HEK293 (cell line): Measurements from ENCODE around the gene FIGN.

Source experiments
- GLIS2 ChIP-seq: fragments of 450-650 bp; formaldehyde crosslinking; IDR thresholded peaks from 2 replicates; pipeline ENCODE4 v1.5.1; 2016; ENCODE audit warnings: missing biosample characterization, missing genetic modification characterization
- HOXD13 ChIP-seq: sonication (generic); formaldehyde crosslinking; IDR thresholded peaks from 2 replicates; pipeline ENCODE4 v1.8.0; 2022; ENCODE audit warnings: missing genetic modification reagents, borderline replicate concordance
- OSR2 ChIP-seq: fragments of 450-650 bp; formaldehyde crosslinking; IDR thresholded peaks from 2 replicates; pipeline ENCODE4 v1.5.1; 2016; ENCODE audit warnings: missing biosample characterization, missing genetic modification characterization
- TRIM28 ChIP-seq: IDR thresholded peaks from 2 replicates; pipeline ENCODE4 v1.6.1; 2011; ENCODE audit warnings: low read length, control low read depth, borderline replicate concordance
- ZEB2 ChIP-seq: fragments of 450-650 bp; formaldehyde crosslinking; IDR thresholded peaks from 2 replicates; pipeline ENCODE4 v1.5.1; 2016; ENCODE audit warnings: missing biosample characterization, missing genetic modification characterization
- ZFP37 ChIP-seq: fragments of 450-650 bp; formaldehyde crosslinking; IDR thresholded peaks from 2 replicates; pipeline ENCODE4 v1.5.1; 2016; ENCODE audit warnings: missing biosample characterization, missing genetic modification characterization
- ZFP41 ChIP-seq: fragments of 450-650 bp; formaldehyde crosslinking; IDR thresholded peaks from 2 replicates; pipeline ENCODE4 v1.5.1; 2016; ENCODE audit warnings: missing biosample characterization, missing genetic modification characterization, borderline replicate concordance
- ZIC2 ChIP-seq: fragments of 450-650 bp; formaldehyde crosslinking; IDR thresholded peaks from 2 replicates; pipeline ENCODE4 v1.5.1; 2016; ENCODE audit warnings: missing biosample characterization, missing genetic modification characterization
- ZNF2 ChIP-seq: fragments of 450-650 bp; formaldehyde crosslinking; IDR thresholded peaks from 2 replicates; pipeline ENCODE4 v1.5.1; 2016; ENCODE audit warnings: missing biosample characterization, missing genetic modification characterization
- ZNF23 ChIP-seq: fragments of 450-650 bp; formaldehyde crosslinking; IDR thresholded peaks from 2 replicates; pipeline ENCODE4 v1.5.1; 2016; ENCODE audit warnings: missing biosample characterization, missing genetic modification characterization, borderline replicate concordance
- ZNF292 ChIP-seq: fragments of 450-650 bp; formaldehyde crosslinking; IDR thresholded peaks from 2 replicates; pipeline ENCODE4 v1.5.1; 2016; ENCODE audit warnings: low read depth, missing biosample characterization, missing genetic modification characterization, borderline replicate concordance
- ZNF354C ChIP-seq: fragments of 450-650 bp; formaldehyde crosslinking; IDR thresholded peaks from 2 replicates; pipeline ENCODE4 v1.5.1; 2016; ENCODE audit warnings: missing biosample characterization, missing genetic modification characterization, low read depth, borderline replicate concordance
- ZNF530 ChIP-seq: fragments of 450-650 bp; formaldehyde crosslinking; IDR thresholded peaks from 2 replicates; pipeline ENCODE4 v1.5.1; 2016; ENCODE audit warnings: low read depth, missing biosample characterization, missing genetic modification characterization
- ZNF560 ChIP-seq: fragments of 450-650 bp; formaldehyde crosslinking; IDR thresholded peaks from 2 replicates; pipeline ENCODE4 v1.5.1; 2017; ENCODE audit warnings: missing biosample characterization, missing genetic modification characterization, borderline replicate concordance
- ZNF626 ChIP-seq: fragments of 450-650 bp; sonication (Bioruptor Pico); formaldehyde crosslinking; IDR thresholded peaks from 2 replicates; pipeline ENCODE4 v1.5.1; 2018; ENCODE audit warnings: missing biosample characterization, missing genetic modification characterization, inconsistent platforms
- ZNF677 ChIP-seq: fragments of 450-650 bp; IDR thresholded peaks from 2 replicates; pipeline ENCODE4 v1.5.0; 2018; ENCODE audit warnings: missing biosample characterization, mild to moderate bottlenecking, missing genetic modification characterization, moderate library complexity
- ZNF76 ChIP-seq: fragments of 450-650 bp; formaldehyde crosslinking; IDR thresholded peaks from 2 replicates; pipeline ENCODE4; 2016; ENCODE audit warnings: low read depth, missing biosample characterization, missing genetic modification characterization, borderline replicate concordance
- ZNF791 ChIP-seq: fragments of 450-650 bp; formaldehyde crosslinking; IDR thresholded peaks from 2 replicates; pipeline ENCODE4 v1.5.1; 2016; ENCODE audit warnings: missing biosample characterization, missing genetic modification characterization
- ZXDB ChIP-seq: fragments of 450-650 bp; formaldehyde crosslinking; IDR thresholded peaks from 2 replicates; pipeline ENCODE4 v1.5.1; 2016; ENCODE audit warnings: missing biosample characterization, missing genetic modification characterization
- TF ChIP-seq, protein P1 (sequence below): fragments of 450-650 bp; formaldehyde crosslinking; IDR thresholded peaks from 2 replicates; pipeline ENCODE4 v1.5.1; 2016; ENCODE audit warnings: missing biosample characterization, missing genetic modification characterization
- TF ChIP-seq, protein P2 (sequence below): fragments of 450-650 bp; formaldehyde crosslinking; IDR thresholded peaks from 2 replicates; pipeline ENCODE4 v1.5.1; 2016; ENCODE audit warnings: missing biosample characterization, missing genetic modification characterization
- TF ChIP-seq, protein P3 (sequence below): fragments of 450-650 bp; IDR thresholded peaks from 2 replicates; pipeline ENCODE4 v1.5.1; 2018; ENCODE audit warnings: missing biosample characterization, mild to moderate bottlenecking, missing genetic modification characterization
- TF ChIP-seq, protein P4 (sequence below): fragments of 450-650 bp; formaldehyde crosslinking; IDR thresholded peaks from 2 replicates; pipeline ENCODE4 v1.5.1; 2016; ENCODE audit warnings: missing biosample characterization, missing genetic modification characterization
- TF ChIP-seq, protein P5 (sequence below): fragments of 450-650 bp; formaldehyde crosslinking; conservative IDR thresholded peaks from 2 replicates; pipeline ENCODE4 v1.5.1; 2016; ENCODE audit warnings: low read depth, missing biosample characterization, missing genetic modification characterization
- TF ChIP-seq, protein P6 (sequence below): IDR thresholded peaks from 2 replicates; pipeline ENCODE4 v1.6.1; 2011; ENCODE audit warnings: mild to moderate bottlenecking, low read depth, low read length, borderline replicate concordance

The FIGN gene

DNA sequence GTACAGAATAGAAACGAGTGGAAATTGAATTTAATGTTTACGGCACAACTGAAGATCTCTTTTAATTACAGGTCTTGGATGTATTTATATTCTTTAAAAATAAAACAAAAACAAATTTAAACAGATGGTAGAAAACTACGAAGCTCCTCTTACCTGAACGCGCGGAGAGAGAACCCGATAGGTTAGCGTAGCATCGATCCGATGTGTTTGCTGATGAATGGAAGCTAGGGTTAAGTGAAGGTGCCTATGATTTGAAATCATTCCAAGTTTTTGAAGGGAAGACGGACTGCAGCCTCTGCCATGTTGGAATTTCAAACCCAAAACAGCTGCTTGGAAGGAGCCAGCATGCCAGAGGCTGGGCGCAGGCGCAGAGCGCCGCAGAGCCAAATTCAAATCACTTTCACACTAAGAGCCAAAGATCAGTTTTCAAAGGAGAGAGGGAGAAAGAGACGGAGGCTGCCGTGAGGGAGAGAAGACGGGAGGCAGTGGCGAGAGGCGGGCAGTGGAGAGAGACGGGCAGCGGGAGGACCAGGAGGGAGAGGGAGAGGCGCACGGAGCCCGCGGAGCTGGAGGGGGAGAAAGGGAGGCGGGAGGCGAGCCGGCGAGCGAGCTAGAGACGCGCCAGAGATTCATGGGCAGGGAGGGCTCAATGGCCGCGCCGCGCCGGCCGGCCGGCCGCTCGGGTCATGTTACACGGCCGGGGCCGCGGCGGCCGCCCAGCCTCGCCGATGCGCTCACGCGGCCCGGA lies at the start of gene FIGN (continued):
- TF ChIP-seq, protein P1, sequence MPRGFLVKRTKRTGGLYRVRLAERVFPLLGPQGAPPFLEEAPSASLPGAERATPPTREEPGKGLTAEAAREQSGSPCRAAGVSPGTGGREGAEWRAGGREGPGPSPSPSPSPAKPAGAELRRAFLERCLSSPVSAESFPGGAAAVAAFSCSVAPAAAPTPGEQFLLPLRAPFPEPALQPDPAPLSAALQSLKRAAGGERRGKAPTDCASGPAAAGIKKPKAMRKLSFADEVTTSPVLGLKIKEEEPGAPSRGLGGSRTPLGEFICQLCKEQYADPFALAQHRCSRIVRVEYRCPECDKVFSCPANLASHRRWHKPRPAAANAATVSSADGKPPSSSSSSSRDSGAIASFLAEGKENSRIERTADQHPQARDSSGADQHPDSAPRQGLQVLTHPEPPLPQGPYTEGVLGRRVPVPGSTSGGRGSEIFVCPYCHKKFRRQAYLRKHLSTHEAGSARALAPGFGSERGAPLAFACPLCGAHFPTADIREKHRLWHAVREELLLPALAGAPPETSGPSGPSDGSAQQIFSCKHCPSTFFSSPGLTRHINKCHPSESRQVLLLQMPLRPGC (tag by site-specific recombination): no peak
- TF ChIP-seq ZNF292 (no peak), GLIS2 (tag by site-specific recombination) (no peak), OSR2 (tag by site-specific recombination) (no peak), ZNF560 (no peak), ZNF2 (tag by site-specific recombination) (no peak; the same call in 1 of the 2 replicates), ZXDB (tag by site-specific recombination) (peak; percentile 25; the same call in 1 of the 2 replicates), ZNF791 (tag by site-specific recombination) (no peak), ZFP41 (no peak), ZNF530 (no peak), ZEB2 (tag by site-specific recombination) (no peak), ZNF76 (peak; percentile 62; the same call in 1 of the 2 replicates), ZNF677 (tag by site-specific recombination) (no peak), ZNF626 (tag by site-specific recombination) (no peak), TRIM28 (no peak), ZIC2 (tag by site-specific recombination) (no peak), ZNF23 (tag by site-specific recombination) (no peak), ZFP37 (no peak), HOXD13 (no peak), ZNF354C (tag by site-specific recombination) (no peak)
- TF ChIP-seq, protein P2, sequence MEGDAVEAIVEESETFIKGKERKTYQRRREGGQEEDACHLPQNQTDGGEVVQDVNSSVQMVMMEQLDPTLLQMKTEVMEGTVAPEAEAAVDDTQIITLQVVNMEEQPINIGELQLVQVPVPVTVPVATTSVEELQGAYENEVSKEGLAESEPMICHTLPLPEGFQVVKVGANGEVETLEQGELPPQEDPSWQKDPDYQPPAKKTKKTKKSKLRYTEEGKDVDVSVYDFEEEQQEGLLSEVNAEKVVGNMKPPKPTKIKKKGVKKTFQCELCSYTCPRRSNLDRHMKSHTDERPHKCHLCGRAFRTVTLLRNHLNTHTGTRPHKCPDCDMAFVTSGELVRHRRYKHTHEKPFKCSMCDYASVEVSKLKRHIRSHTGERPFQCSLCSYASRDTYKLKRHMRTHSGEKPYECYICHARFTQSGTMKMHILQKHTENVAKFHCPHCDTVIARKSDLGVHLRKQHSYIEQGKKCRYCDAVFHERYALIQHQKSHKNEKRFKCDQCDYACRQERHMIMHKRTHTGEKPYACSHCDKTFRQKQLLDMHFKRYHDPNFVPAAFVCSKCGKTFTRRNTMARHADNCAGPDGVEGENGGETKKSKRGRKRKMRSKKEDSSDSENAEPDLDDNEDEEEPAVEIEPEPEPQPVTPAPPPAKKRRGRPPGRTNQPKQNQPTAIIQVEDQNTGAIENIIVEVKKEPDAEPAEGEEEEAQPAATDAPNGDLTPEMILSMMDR (tag by site-specific recombination): no peak
- TF ChIP-seq, protein P3, sequence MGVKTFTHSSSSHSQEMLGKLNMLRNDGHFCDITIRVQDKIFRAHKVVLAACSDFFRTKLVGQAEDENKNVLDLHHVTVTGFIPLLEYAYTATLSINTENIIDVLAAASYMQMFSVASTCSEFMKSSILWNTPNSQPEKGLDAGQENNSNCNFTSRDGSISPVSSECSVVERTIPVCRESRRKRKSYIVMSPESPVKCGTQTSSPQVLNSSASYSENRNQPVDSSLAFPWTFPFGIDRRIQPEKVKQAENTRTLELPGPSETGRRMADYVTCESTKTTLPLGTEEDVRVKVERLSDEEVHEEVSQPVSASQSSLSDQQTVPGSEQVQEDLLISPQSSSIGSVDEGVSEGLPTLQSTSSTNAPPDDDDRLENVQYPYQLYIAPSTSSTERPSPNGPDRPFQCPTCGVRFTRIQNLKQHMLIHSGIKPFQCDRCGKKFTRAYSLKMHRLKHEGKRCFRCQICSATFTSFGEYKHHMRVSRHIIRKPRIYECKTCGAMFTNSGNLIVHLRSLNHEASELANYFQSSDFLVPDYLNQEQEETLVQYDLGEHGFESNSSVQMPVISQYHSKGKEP (tag by site-specific recombination): no peak
- TF ChIP-seq, protein P4, sequence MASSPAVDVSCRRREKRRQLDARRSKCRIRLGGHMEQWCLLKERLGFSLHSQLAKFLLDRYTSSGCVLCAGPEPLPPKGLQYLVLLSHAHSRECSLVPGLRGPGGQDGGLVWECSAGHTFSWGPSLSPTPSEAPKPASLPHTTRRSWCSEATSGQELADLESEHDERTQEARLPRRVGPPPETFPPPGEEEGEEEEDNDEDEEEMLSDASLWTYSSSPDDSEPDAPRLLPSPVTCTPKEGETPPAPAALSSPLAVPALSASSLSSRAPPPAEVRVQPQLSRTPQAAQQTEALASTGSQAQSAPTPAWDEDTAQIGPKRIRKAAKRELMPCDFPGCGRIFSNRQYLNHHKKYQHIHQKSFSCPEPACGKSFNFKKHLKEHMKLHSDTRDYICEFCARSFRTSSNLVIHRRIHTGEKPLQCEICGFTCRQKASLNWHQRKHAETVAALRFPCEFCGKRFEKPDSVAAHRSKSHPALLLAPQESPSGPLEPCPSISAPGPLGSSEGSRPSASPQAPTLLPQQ: 0 out of 2 replicates have a peak, but pooled peaks have one; percentile 42
- TF ChIP-seq, protein P5, sequence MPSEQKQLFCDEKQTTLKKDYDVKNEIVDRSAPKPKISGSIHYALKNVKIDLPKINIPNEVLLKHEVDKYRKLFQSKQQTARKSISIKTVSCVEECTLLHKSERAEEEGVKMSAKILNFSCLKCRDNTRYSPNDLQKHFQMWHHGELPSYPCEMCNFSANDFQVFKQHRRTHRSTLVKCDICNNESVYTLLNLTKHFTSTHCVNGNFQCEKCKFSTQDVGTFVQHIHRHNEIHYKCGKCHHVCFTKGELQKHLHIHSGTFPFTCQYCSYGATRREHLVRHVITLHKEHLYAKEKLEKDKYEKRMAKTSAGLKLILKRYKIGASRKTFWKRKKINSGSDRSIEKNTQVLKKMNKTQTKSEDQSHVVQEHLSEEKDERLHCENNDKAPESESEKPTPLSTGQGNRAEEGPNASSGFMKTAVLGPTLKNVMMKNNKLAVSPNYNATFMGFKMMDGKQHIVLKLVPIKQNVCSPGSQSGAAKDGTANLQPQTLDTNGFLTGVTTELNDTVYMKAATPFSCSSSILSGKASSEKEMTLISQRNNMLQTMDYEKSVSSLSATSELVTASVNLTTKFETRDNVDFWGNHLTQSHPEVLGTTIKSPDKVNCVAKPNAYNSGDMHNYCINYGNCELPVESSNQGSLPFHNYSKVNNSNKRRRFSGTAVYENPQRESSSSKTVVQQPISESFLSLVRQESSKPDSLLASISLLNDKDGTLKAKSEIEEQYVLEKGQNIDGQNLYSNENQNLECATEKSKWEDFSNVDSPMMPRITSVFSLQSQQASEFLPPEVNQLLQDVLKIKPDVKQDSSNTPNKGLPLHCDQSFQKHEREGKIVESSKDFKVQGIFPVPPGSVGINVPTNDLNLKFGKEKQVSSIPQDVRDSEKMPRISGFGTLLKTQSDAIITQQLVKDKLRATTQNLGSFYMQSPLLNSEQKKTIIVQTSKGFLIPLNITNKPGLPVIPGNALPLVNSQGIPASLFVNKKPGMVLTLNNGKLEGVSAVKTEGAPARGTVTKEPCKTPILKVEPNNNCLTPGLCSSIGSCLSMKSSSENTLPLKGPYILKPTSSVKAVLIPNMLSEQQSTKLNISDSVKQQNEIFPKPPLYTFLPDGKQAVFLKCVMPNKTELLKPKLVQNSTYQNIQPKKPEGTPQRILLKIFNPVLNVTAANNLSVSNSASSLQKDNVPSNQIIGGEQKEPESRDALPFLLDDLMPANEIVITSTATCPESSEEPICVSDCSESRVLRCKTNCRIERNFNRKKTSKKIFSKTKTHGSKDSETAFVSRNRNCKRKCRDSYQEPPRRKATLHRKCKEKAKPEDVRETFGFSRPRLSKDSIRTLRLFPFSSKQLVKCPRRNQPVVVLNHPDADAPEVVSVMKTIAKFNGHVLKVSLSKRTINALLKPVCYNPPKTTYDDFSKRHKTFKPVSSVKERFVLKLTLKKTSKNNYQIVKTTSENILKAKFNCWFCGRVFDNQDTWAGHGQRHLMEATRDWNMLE (tag by site-specific recombination): no peak
- TF ChIP-seq, protein P6, sequence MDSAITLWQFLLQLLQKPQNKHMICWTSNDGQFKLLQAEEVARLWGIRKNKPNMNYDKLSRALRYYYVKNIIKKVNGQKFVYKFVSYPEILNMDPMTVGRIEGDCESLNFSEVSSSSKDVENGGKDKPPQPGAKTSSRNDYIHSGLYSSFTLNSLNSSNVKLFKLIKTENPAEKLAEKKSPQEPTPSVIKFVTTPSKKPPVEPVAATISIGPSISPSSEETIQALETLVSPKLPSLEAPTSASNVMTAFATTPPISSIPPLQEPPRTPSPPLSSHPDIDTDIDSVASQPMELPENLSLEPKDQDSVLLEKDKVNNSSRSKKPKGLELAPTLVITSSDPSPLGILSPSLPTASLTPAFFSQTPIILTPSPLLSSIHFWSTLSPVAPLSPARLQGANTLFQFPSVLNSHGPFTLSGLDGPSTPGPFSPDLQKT: no peak
